Keratinocyte (primary cell): ENCODE measurements around the gene AOX1. TPM values are rescaled to one million over a fixed set of nuclear protein-coding genes. Genes with fewer than 3 reads are reported as not detected.

Experiments
- DNase-seq: peaks from one replicate; pipeline ENCODE4 v3.0.0-alpha.2; 2011; ENCODE audit warnings: low read depth, missing footprints, low spot score
- FAIRE-seq: peaks from 2 replicates; lab custom pipeline; 2011; peaks lifted over from hg19 to GRCh38; lab: Jason Lieb, UNC
- H2AFZ ChIP-seq: 2 replicates; pipeline ENCODE4 v1.6.0; 2012; ENCODE audit warnings: low read length, control low read depth, inconsistent platforms; ENCODE audit not compliant: control insufficient read depth
- H3K27ac ChIP-seq: 2 replicates; pipeline ENCODE4 v1.5.1; 2011; ENCODE audit warnings: low read length; ENCODE audit not compliant: control insufficient read depth, insufficient read depth
- H3K27me3 ChIP-seq: 3 replicates; pipeline ENCODE4 v1.6.0; 2011; ENCODE audit warnings: low read length; ENCODE audit not compliant: control insufficient read depth, insufficient read depth; ENCODE audit errors: extremely low read depth
- H3K36me3 ChIP-seq, 2 experiments: 2 replicates in 1 of 2; 3 replicates in 1 of 2; pipeline ENCODE4 v1.5.1; 2011; ENCODE audit warnings: low read length in 2 of 2, mild to moderate bottlenecking in 1 of 2; ENCODE audit not compliant: control insufficient read depth in 2 of 2, insufficient read depth in 2 of 2; ENCODE audit errors: extremely low read depth in 1 of 2
- H3K4me1 ChIP-seq: 3 replicates; pipeline ENCODE4 v1.5.1; 2011; ENCODE audit warnings: low read length; ENCODE audit not compliant: control insufficient read depth, insufficient read depth; ENCODE audit errors: extremely low read depth
- H3K4me2 ChIP-seq: 3 replicates; pipeline ENCODE4 v1.6.0; 2011; ENCODE audit warnings: low read depth, low read length; ENCODE audit not compliant: control insufficient read depth, insufficient read depth; ENCODE audit errors: extremely low read depth
- H3K4me3 ChIP-seq, 3 experiments: fragments of 200-600 bp in 1 of 3; sonication (generic) in 1 of 3; 2 replicates in 2 of 3; 3 replicates in 1 of 3; pipeline ENCODE4 v1.5.1; 2011 to 2016; ENCODE audit warnings: low read length in 3 of 3, mild to moderate bottlenecking in 3 of 3, control low read depth in 2 of 3, inconsistent platforms in 1 of 3, low read depth in 1 of 3, mixed read lengths in 1 of 3, mixed run types in 1 of 3, moderate library complexity in 1 of 3; ENCODE audit not compliant: control insufficient read depth in 2 of 3, insufficient read depth in 2 of 3; ENCODE audit errors: extremely low read depth in 1 of 3
- H3K79me2 ChIP-seq: 2 replicates; pipeline ENCODE4 v1.6.0; 2012; ENCODE audit warnings: low read length; ENCODE audit not compliant: control insufficient read depth, insufficient read depth
- H3K9ac ChIP-seq: 3 replicates; pipeline ENCODE4 v1.6.0; 2011; ENCODE audit warnings: low read length; ENCODE audit not compliant: control insufficient read depth, insufficient read depth; ENCODE audit errors: extremely low read depth
- H3K9me1 ChIP-seq: 3 replicates; pipeline ENCODE4 v1.6.0; 2011; ENCODE audit warnings: low read length; ENCODE audit not compliant: control insufficient read depth, insufficient read depth; ENCODE audit errors: extremely low read depth
- H3K9me3 ChIP-seq: 2 replicates; pipeline ENCODE4 v1.5.1; 2012; ENCODE audit warnings: low read depth, low read length; ENCODE audit not compliant: control insufficient read depth
- H4K20me1 ChIP-seq: 3 replicates; pipeline ENCODE4 v1.6.0; 2011; ENCODE audit warnings: low read length; ENCODE audit not compliant: control insufficient read depth, insufficient read depth; ENCODE audit errors: extremely low read depth
- EZH2 ChIP-seq: IDR thresholded peaks from one replicate; pipeline ENCODE4 v1.6.1; 2012; ENCODE audit warnings: inconsistent platforms, mild to moderate bottlenecking, low read length, moderate library complexity
- dilution Hi-C: fragments of 300-500 bp; cut with MboI; formaldehyde crosslinking; loops from one replicate; pipeline ENCODE4 v1.7.0; 2020; ENCODE audit warnings: low sequenced_read_pairs; ENCODE audit not compliant: extremely low pct_ligation_motif_present
- polyA plus RNA-seq, 5 experiments: library from polyadenylated mRNA; depleted of rRNA in 3 of 5; stranded (reverse) in 3 of 5; stranded (forward) in 1 of 5; unstranded in 1 of 5; fragments of >200 nt; gene quantifications; 1 replicate in 1 of 5; 2 replicates in 3 of 5; 3 replicates in 1 of 5; pipeline versions ENCODE4 v1.2.1 to v1.2.3, GENCODE V29; 2011 to 2012; ENCODE audit warnings: missing spikeins in 2 of 5, low read depth in 1 of 5, low replicate concordance in 1 of 5
- TF ChIP-seq, protein P1 (sequence below), 3 experiments: IDR thresholded peaks in 1 of 3; conservative IDR thresholded peaks in 1 of 3; optimal IDR thresholded peaks in 1 of 3; 2 replicates in 2 of 3; 3 replicates in 1 of 3; pipeline versions ENCODE3 to v1.5.1; 2011; ENCODE audit warnings: low read length in 3 of 3, mild to moderate bottlenecking in 3 of 3, moderate library complexity in 2 of 3, control low read depth in 1 of 3, inconsistent platforms in 1 of 3; ENCODE audit not compliant: insufficient read depth in 2 of 3; ENCODE audit errors: extremely low read depth in 1 of 3

Gene AOX1
- polyA plus RNA-seq, 1 donor (not counting 4 experiments of a cell fraction or from before 2014, with no cell fraction given): 12.2 TPM

GRCh38 chr2:200593905-200594304 lies 8.1 kb downstream of the AOX1 start:
- TF ChIP-seq, protein P1, sequence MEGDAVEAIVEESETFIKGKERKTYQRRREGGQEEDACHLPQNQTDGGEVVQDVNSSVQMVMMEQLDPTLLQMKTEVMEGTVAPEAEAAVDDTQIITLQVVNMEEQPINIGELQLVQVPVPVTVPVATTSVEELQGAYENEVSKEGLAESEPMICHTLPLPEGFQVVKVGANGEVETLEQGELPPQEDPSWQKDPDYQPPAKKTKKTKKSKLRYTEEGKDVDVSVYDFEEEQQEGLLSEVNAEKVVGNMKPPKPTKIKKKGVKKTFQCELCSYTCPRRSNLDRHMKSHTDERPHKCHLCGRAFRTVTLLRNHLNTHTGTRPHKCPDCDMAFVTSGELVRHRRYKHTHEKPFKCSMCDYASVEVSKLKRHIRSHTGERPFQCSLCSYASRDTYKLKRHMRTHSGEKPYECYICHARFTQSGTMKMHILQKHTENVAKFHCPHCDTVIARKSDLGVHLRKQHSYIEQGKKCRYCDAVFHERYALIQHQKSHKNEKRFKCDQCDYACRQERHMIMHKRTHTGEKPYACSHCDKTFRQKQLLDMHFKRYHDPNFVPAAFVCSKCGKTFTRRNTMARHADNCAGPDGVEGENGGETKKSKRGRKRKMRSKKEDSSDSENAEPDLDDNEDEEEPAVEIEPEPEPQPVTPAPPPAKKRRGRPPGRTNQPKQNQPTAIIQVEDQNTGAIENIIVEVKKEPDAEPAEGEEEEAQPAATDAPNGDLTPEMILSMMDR (optimal IDR thresholded peaks at IDR 0.05 in 1 of 3, IDR thresholded peaks at IDR 0.05 in 1 of 3, conservative IDR thresholded peaks at IDR 0.05 in 1 of 3; ENCODE audit: extremely low read depth in 1 of 3, insufficient read depth in 2 of 3, low read length in 3 of 3): no peak
- no peak for TF ChIP-seq EZH2
- no peaks in the 10 kb centered on the region for H3K27me3 ChIP-seq
- no peak overlapping the region for H3K4me3 ChIP-seq
- H2AFZ ChIP-seq: no peak overlapping the region
- no peaks in the 10 kb centered on the region for H4K20me1 ChIP-seq
- no peak for FAIRE-seq
- no peaks in the 10 kb centered on the region for H3K79me2 ChIP-seq
- dilution Hi-C loops: no loop called here
- no peak overlapping the region for H3K9ac ChIP-seq
- no peaks in the 10 kb centered on the region for H3K9me1 ChIP-seq
- H3K4me2 ChIP-seq: no peak overlapping the region
- no peak for DNase-seq
- H3K4me1 ChIP-seq: no peaks in the 10 kb centered on the region
- no peak overlapping the region for H3K27ac ChIP-seq
- H3K9me3 ChIP-seq: no peaks in the 10 kb centered on the region
- no peaks in the 10 kb centered on the region for H3K36me3 ChIP-seq

DNA sequence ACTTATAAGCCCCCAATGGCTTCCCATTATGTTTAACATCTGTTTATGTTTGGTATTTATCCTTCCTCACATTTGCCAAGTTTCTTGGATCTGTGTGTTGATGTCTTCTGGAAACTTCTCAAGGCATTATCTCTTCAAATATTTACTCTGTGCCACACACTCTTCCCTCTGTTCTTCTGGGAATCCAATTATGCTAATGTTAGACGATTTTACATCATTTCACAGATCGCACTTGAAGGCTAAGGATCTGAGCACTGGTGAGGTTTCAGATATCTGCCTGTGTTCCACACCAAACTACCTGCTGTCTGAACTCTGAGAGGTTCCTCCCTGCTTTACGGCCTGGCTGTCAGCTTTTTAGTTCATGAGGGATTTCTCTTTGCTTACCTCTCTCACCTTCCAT lies 10.1 kb downstream of the AOX1 start:
- no peak overlapping the region for H3K9ac ChIP-seq
- H3K36me3 ChIP-seq: no peaks in the 10 kb centered on the region
- H4K20me1 ChIP-seq: no peaks in the 10 kb centered on the region
- no peaks in the 10 kb centered on the region for H3K9me1 ChIP-seq
- TF ChIP-seq, protein P1 (optimal IDR thresholded peaks at IDR 0.05 in 1 of 3, IDR thresholded peaks at IDR 0.05 in 1 of 3, conservative IDR thresholded peaks at IDR 0.05 in 1 of 3; ENCODE audit: extremely low read depth in 1 of 3, insufficient read depth in 2 of 3, low read length in 3 of 3): no peak
- TF ChIP-seq EZH2: no peak
- H3K4me1 ChIP-seq: peaks cover 2% of the 10 kb centered on the region
- no peak overlapping the region for H2AFZ ChIP-seq
- no peak overlapping the region for H3K27ac ChIP-seq
- H3K27me3 ChIP-seq: no peaks in the 10 kb centered on the region
- dilution Hi-C loops: no loop called here
- H3K9me3 ChIP-seq: no peaks in the 10 kb centered on the region
- DNase-seq: no peak
- H3K4me2 ChIP-seq: no peak overlapping the region
- H3K4me3 ChIP-seq: no peak overlapping the region
- H3K79me2 ChIP-seq: no peaks in the 10 kb centered on the region
- FAIRE-seq: no peak
